Ovary (tissue), 9 donors: ENCODE results near the gene ZC3H7B. TPM values are rescaled to one million over a fixed set of nuclear protein-coding genes. Genes with fewer than 3 reads are reported as not detected.

Experiments
- DNase-seq, 5 donors: peaks; one replicate each; pipeline ENCODE4 v3.0.0-alpha.2; 2019 to 2020
- H3K27ac ChIP-seq, 2 donors: fragments of 200-600 bp; one replicate each; pipeline versions ENCODE4 v1.5.1 to v1.8.0; 2019 to 2022
- H3K27me3 ChIP-seq: fragments of 200-600 bp; one replicate; pipeline ENCODE4 v1.8.0; 2022
- H3K36me3 ChIP-seq: fragments of 200-600 bp; sonication (generic); one replicate; pipeline ENCODE4 v1.5.1; 2019
- H3K4me1 ChIP-seq: one replicate; pipeline ENCODE4 v1.8.1; 2013; ENCODE audit warnings: mild to moderate bottlenecking, moderate library complexity; ENCODE audit not compliant: insufficient read depth
- H3K4me3 ChIP-seq: fragments of 200-600 bp; sonication (generic); one replicate; pipeline ENCODE4 v1.5.1; 2017
- H3K9me3 ChIP-seq, 2 donors: fragments of 200-600 bp in 1 of 2; sonication (generic) in 1 of 2; one replicate each; pipeline versions ENCODE4 v1.5.1 to v1.8.1; 2013 to 2019; ENCODE audit warnings: mild to moderate bottlenecking in 1 of 2, moderate library complexity in 1 of 2
- EP300 ChIP-seq: sonication (generic); formaldehyde crosslinking; IDR thresholded peaks from one replicate; pipeline ENCODE4 v1.6.1; 2017; ENCODE audit warnings: antibody characterized with exemption
- POLR2A ChIP-seq: fragments of 450-650 bp; IDR thresholded peaks from one replicate; pipeline ENCODE4 v1.6.1; 2017; ENCODE audit warnings: antibody characterized with exemption, mild to moderate bottlenecking, moderate library complexity
- WGBS, 3 donors: extraction: QIAGEN DNeasy Blood & Tissue Kit in 1 of 3; methylation state at CpG; one replicate each; pipeline versions ENCODE4 v1.1.5 to v1.1.7; 2013 to 2017; 5-methylcytosine and 5-hydroxymethylcytosine counted together
- intact Hi-C, 4 donors: fragments of 100-400 bp; cut with DNase I; formaldehyde crosslinking; loops; one replicate each; pipeline versions ENCODE4 v1.11.0 to v1.15.1; 2022 to 2023
- polyA plus RNA-seq, 2 donors: library from polyadenylated mRNA; stranded (reverse); fragments of 200-250 nt in 1 of 2; fragments of 350-450 nt in 1 of 2; fragmentation: Illumina TruSeq in 1 of 2; extraction: RNeasy Lipid Tissue Mini Kit (QIAGEN cat#74804) in 1 of 2; gene quantifications; one replicate each; pipeline ENCODE4 v1.2.3, GENCODE V29; 2013 to 2014
- total RNA-seq, 7 donors: library from RNA; depleted of rRNA in 2 of 7; stranded (reverse); fragments of >200 nt in 2 of 7; fragmentation: NEBNext Ultra II Directional in 3 of 7; extraction: Animal tissue kit (Norgen Biotek cat#: 25700) in 3 of 7; gene quantifications; one replicate each; pipeline versions ENCODE4 v1.1.0 to v1.2.4, GENCODE V29; 2016 to 2023
- TF ChIP-seq, protein P1 (sequence below), 3 donors: fragments of 450-650 bp in 2 of 3; fragments of 200-600 bp in 1 of 3; IDR thresholded peaks; one replicate each; pipeline versions ENCODE4 v1.5.1 to v1.8.0; 2016 to 2022; ENCODE audit warnings: antibody characterized with exemption in 3 of 3, mild to moderate bottlenecking in 1 of 3
- donor health status: DM: no; HTN: no; CAD: no; lungs with moderate emphysema.
- donor health status: DM: no; HTN: no; CAD: no.
- donor health status: Bipolar disorder and iron deficiency.
- donor health status: DM: yes; HTN: yes; CAD: no.
- donor health status: DM: no; HTN: no; CAD: no.
- donor health status: DM: yes; HTN: yes; CAD: no.

The ZC3H7B gene
- total and polyA plus RNA-seq, 9 donors: 27.3 to 96.5 (median 73.2) TPM

DNA sequence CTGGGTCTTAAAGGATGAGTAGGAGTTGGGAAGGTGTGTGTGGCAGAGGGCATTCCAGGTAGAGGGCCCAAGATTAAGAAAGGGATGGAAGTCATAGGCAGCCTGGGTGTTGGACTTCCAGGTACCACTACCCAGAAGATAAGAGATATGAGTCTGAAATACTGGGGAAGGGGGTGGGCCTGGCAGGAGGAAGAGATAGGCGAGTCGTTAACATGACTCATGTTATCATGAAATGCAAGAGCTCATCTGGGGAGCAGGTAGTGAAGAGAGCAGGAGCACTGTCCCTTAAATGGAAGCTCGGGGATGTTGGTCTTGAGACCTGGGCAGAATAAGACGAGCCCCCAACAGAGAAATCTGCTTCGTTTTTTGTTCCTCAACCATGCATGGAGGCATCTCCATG lies 10.2 kb downstream of the ZC3H7B start:
- Histone ChIP-seq H3K4me3 (no peak overlapping the region), H3K27ac (no peak overlapping the region), H3K9me3 (no peaks in the 10 kb centered on the region), H3K27me3 (no peaks in the 10 kb centered on the region), H3K36me3 (no peaks in the 10 kb centered on the region), H3K4me1 (peaks cover 5% of the 10 kb centered on the region)
- DNase-seq: no peak
- WGBS, 3 donors: 86 to 91% (median 86%) methylated on average over 5 of the region's 5 CpGs
- intact Hi-C loops: no loop called here
- no peak for TF ChIP-seq EP300

DNA sequence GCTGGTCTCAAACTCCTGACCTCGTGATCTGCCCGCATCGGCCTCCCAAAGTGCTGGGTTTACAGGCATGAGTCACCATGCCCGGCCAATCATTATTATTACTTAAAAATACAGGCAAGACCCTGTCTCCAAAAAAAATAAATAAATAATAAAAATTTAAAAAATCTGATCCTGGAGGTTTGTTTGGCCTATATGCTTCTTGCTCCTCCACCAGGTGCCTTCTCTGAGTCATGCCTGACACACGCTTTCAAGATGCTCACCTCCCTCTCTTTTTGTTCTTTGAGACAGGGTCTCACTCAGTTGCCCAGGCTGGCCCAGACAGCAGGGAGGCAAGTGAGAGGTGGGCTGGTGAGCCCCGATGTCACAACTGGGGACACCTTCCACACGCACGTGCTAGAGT lies 13.5 kb downstream of the ZC3H7B start:
- Histone ChIP-seq H3K27ac (no peak overlapping the region), H3K9me3 (no peaks in the 10 kb centered on the region), H3K36me3 (no peaks in the 10 kb centered on the region), H3K27me3 (no peaks in the 10 kb centered on the region), H3K4me1 (no peaks in the 10 kb centered on the region), H3K4me3 (no peak overlapping the region)
- no peak for DNase-seq
- TF ChIP-seq POLR2A (no peak), EP300 (no peak)
- TF ChIP-seq, protein P1, sequence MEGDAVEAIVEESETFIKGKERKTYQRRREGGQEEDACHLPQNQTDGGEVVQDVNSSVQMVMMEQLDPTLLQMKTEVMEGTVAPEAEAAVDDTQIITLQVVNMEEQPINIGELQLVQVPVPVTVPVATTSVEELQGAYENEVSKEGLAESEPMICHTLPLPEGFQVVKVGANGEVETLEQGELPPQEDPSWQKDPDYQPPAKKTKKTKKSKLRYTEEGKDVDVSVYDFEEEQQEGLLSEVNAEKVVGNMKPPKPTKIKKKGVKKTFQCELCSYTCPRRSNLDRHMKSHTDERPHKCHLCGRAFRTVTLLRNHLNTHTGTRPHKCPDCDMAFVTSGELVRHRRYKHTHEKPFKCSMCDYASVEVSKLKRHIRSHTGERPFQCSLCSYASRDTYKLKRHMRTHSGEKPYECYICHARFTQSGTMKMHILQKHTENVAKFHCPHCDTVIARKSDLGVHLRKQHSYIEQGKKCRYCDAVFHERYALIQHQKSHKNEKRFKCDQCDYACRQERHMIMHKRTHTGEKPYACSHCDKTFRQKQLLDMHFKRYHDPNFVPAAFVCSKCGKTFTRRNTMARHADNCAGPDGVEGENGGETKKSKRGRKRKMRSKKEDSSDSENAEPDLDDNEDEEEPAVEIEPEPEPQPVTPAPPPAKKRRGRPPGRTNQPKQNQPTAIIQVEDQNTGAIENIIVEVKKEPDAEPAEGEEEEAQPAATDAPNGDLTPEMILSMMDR (IDR thresholded peaks at IDR 0.05): no peak
- 87 to 94% (median 91%) methylated on average over 8 of the region's 8 CpGs for WGBS, 3 donors
- intact Hi-C loops: no loop called here

DNA sequence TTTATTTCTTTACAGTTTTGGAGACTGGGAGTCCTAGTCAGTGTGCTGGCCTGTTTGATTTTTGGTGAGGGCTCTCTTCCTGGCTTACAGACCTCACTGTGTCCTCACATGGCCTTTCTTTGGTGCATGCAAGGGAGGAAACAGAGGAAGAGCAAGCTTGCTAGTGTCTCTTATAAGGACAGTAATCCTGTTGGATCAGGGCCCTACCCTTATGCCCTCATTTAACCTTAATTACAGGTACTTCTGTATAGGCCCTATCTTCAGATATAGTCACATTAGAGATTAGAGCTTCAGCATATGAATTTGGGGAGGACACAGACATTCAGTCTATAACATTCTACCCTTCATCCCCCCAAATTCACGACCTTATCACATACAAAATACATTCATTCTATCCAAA lies 14.3 kb downstream of the ZC3H7B start:
- Histone ChIP-seq H3K9me3 (no peaks in the 10 kb centered on the region), H3K4me3 (no peak overlapping the region), H3K27ac (no peak overlapping the region), H3K27me3 (no peaks in the 10 kb centered on the region), H3K36me3 (no peaks in the 10 kb centered on the region), H3K4me1 (no peaks in the 10 kb centered on the region)
- WGBS, 3 donors: 45 to 65% (median 51%) methylated on average over 1 of the region's 1 CpG
- TF ChIP-seq EP300: no peak
- TF ChIP-seq, protein P1 (IDR thresholded peaks at IDR 0.05): no peak
- TF ChIP-seq POLR2A: no peak
- intact Hi-C loops: no loop called here
- DNase-seq: no peak

DNA sequence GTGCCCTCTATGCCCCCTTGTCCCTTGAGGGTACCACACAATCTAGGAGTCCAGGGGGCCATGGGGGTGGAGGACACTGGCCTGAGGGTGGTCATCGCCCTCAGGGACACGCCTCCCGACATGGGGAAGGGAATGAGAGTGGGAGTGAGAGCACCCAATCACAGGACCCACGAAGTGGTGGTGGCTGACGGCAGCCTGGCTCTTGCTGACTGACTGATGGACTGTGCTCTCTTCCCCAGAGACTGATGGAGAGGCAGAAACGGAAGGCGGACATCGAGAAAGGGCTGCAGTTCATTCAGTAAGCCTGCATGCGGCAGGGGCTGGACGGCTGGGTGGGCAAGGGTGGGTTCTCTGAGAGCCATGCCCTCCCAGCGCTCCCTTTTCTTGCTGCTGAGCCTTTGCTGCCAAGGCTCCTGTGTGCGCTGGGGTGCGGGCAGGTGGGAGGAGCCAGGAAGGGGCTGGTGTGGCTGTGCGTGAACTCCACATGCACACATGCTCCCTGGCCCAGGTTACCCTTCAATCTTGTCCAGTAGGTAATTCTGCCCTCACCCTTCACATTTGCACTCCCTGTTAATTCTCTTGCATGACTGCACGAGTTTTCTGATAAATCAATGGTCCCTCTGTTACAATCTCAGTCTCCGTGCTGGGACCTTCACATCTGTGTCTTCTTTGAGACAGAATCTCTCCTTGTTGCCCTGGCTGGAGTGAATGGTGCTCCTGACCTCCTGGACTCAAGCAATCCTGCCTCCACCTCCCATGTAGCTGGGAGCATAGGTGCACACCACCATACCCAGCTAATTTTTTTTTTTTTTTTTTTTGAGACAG lies 19.3 kb downstream of the ZC3H7B start:
- Histone ChIP-seq H3K4me3 (no peak overlapping the region), H3K27ac (no peak overlapping the region), H3K9me3 (no peaks in the 10 kb centered on the region), H3K27me3 (no peaks in the 10 kb centered on the region), H3K4me1 (no peaks in the 10 kb centered on the region), H3K36me3 (no peaks in the 10 kb centered on the region)
- 86 to 92% (median 88%) methylated on average over 16 of the region's 16 CpGs for WGBS, 3 donors
- intact Hi-C loops: no loop called here
- TF ChIP-seq EP300: no peak
- TF ChIP-seq POLR2A: no peak
- TF ChIP-seq, protein P1 (IDR thresholded peaks at IDR 0.05): no peak
- no peak for DNase-seq

DNA sequence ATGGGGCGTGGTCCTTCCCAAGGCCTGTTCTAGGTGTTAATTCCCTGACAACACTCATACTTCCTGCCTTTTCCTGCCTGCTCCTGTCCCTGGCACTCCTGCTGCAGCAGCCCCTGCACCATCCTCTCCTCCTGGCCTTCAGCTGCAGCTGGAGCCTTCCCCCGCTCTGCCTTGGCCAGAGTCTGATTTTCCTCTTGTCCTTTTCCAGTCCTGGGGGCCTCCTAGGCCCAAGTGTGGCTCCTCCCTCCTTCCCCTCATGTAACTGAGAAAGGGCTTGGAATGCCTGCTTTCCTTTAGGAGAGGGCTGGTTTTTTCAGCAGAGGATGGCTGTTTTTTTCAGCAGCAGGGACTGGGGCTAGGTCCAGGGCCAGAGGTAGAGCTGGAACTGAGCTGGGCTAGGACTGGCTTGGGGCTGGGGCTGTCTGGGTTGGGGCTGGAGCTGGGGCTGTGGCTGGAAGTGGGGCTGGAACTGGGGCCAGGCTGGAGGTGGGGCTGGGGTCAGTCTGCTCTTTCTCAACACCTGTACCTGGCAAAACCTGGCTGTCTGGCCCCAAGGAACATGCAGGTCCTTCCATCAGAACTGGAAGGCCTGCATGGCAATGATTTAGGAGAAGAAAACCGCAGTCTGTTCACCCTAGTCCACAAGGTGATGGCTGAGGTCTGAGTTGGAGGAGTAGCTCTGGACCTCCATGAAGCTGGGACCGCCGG lies 23.6 kb downstream of the ZC3H7B start:
- no peaks in the 10 kb centered on the region for H3K36me3 ChIP-seq
- TF ChIP-seq EP300: no peak
- TF ChIP-seq POLR2A: no peak
- TF ChIP-seq, protein P1 (IDR thresholded peaks at IDR 0.05): no peak

More for the DNA sequence above, 23.6 kb downstream of the ZC3H7B start:
- H3K4me1 ChIP-seq: no peaks in the 10 kb centered on the region
- H3K4me3 ChIP-seq: no peak overlapping the region
- no peak overlapping the region for H3K27ac ChIP-seq
- no peaks in the 10 kb centered on the region for H3K27me3 ChIP-seq
- H3K9me3 ChIP-seq: no peaks in the 10 kb centered on the region
- DNase-seq: no peak
- 86 to 88% (median 87%) methylated on average over 5 of the region's 5 CpGs for WGBS, 3 donors
- intact Hi-C loops: no loop called here
